Mononuclear cell (primary cell): Measurements from ENCODE around the gene SLC34A1. TPM values are rescaled to one million over a fixed set of nuclear protein-coding genes. Genes with fewer than 3 reads are reported as not detected.
A peak's percentile ranks its signal among the peaks of the same experiment; 100 is the strongest.
"Not testable (repeated sequence)": the region's sequence is repeated elsewhere in the genome, so short reads cannot be mapped to it uniquely, and the experiment has no call there.

Source experiments
- H3K27me3 ChIP-seq: 2 replicates; pipeline ENCODE4 v1.6.0; 2011; ENCODE audit warnings: low read length, control low read depth; ENCODE audit not compliant: insufficient read depth
- H3K4me1 ChIP-seq: 2 replicates; pipeline ENCODE4 v1.5.1; 2011; ENCODE audit warnings: mild to moderate bottlenecking, low read length, control low read depth; ENCODE audit not compliant: insufficient read depth
- H3K4me3 ChIP-seq: 2 replicates; pipeline ENCODE4 v1.5.1; 2011; ENCODE audit warnings: mild to moderate bottlenecking, low read length, moderate library complexity
- H3K9me3 ChIP-seq: 2 replicates; pipeline ENCODE4 v1.5.1; 2011; ENCODE audit warnings: low read depth, mild to moderate bottlenecking, control low read depth, low read length
- total RNA-seq: library from RNA; depleted of rRNA; stranded (reverse); fragments of >200 nt; gene quantifications from one replicate; pipeline ENCODE4 v1.2.3, GENCODE V29; 2012

The SLC34A1 gene
- total RNA-seq, 1 donor, result 0.21 TPM

- Histone ChIP-seq H3K4me3 (no peak overlapping the region), H3K9me3 (no peaks in the 10 kb centered on the region), H3K27me3 (peaks cover 44% of the 10 kb centered on the region), H3K4me1 (peaks cover 49% of the 10 kb centered on the region)
These were observed 18.2 kb downstream of the SLC34A1 start for GRCh38 chr5:177402271-177403043.

DNA sequence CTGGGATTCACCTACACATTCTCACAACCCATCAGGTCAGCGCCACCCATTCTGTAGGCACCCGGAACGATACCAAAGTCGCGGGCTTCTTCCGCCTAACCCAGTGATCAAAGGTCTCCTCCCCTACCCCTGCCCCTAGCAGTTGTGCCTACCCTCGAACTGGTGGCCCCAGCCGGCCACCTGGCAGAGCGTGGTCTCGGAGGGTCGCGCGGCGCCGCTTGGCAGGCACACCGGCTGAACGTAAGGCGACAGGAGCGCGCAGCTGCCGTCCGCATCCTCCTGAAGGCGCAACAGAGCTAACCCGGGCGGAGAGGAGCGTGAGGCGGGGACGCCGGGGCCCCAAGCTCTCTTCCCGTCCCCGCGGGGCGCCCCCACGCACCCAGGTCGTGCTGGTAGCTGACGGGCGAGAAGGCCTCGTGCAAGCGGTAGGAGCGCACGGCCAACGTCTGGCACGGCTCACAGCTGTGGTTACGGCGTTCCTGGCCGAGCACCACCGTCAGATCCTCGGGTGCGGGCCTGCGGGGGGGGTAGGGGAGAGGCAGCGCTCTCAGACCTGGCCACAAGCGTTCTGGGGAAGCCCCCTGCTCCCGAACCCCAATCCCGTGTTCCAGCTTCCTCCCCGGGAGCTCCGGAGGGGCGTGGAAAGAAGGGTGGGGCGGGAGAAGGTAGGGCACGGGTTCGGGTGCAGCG, 19.0 kb downstream of the SLC34A1 start:
- Histone ChIP-seq H3K9me3 (no peaks in the 10 kb centered on the region), H3K4me1 (peaks cover 49% of the 10 kb centered on the region), H3K27me3 (peaks cover 44% of the 10 kb centered on the region), H3K4me3 (no peak overlapping the region)

DNA sequence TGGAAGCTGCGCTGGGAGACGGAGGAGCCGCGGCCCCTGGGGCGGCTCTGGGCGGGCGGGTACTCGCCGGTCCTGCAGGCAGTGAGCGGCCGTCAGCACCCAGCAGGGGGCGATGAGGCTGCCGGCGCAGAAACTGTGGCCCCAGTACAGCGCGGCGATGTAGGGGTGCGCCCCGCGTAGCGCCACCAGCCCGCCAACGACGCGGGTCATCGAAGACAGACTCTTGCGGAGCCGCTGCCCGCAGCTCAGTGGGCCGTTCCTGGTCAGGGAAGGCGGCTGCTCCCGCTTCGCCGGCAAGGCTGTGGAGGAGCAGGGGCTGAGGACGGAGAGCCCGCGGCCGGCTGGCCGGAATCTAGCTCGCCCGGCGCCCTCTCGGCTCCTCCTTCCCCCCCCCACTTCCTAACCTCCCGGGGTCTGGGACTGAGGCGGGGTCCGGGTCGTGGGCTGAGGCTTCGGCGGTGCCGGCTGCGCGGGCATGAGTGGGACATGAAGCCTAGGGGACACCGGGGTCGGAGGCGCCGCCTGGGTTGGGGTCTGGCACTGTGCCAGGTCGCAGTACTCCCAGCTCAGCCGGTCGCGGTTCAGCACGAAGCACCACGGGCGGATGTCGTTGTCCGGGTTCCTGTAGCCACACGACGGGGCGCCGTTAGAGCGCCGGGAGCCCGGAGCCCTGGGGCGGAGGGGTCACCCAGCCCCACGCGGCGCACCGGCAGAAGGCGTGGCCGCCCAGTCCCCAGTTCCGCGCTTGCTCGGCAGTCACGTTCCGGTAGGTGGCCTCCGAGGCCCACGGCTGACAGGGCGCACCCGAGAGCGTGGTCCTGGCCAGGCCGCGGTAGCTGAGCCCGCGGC, 19.8 kb downstream of the SLC34A1 start:
- peaks cover 49% of the 10 kb centered on the region for H3K4me1 ChIP-seq
- H3K4me3 ChIP-seq, result peak overlapping the region; percentile 30
- H3K9me3 ChIP-seq, result no peaks in the 10 kb centered on the region
- H3K27me3 ChIP-seq, result peaks cover 44% of the 10 kb centered on the region

- Histone ChIP-seq H3K4me3 (no peak overlapping the region), H3K4me1 (peaks cover 49% of the 10 kb centered on the region), H3K27me3 (peaks cover 38% of the 10 kb centered on the region), H3K9me3 (no peaks in the 10 kb centered on the region)
These were observed 20.5 kb downstream of the SLC34A1 start for GRCh38 chr5:177404641-177405179.

DNA sequence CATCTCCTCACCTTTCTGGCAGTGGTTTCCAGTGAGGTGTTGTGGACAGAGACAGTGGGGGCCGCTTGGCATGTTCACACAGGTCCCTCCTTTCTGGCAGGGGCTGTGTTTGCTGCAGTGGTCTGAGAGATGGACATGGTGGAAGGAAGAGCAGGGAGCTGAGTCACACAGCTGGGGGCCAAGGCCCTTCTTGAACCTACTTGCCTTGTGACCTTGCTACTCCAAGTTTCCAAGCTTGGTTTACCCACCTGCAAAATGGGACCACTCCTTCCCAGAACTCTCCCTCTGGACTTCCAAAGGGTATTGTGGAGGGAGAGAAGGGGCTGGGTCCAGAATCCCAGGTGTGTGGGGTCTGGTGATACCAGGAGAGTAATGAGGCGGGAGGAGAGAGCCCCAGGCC, 21.1 kb downstream of the SLC34A1 start:
- no peak overlapping the region for H3K4me3 ChIP-seq
- no peaks in the 10 kb centered on the region for H3K9me3 ChIP-seq
- peaks cover 50% of the 10 kb centered on the region for H3K4me1 ChIP-seq
- H3K27me3 ChIP-seq, result peaks cover 33% of the 10 kb centered on the region

GRCh38 chr5:177405805-177406204, 21.6 kb downstream of the SLC34A1 start:
- H3K4me1 ChIP-seq, result peaks cover 55% of the 10 kb centered on the region
- H3K4me3 ChIP-seq, result no peak overlapping the region
- peaks cover 28% of the 10 kb centered on the region for H3K27me3 ChIP-seq
- H3K9me3 ChIP-seq, result no peaks in the 10 kb centered on the region

GRCh38 chr5:177409043-177409801, 25.0 kb downstream of the SLC34A1 start, which contains the start of gene F12:
Gene F12 (minus strand): TSS chr5:177409564. CDS start chr5:177409527, 37 bp downstream.
- H3K4me1 ChIP-seq, result peaks cover 50% of the 10 kb centered on the region
- no peaks in the 10 kb centered on the region for H3K27me3 ChIP-seq
- H3K9me3 ChIP-seq, result no peaks in the 10 kb centered on the region
- no peak within 1 kb of the TSS for H3K4me3 ChIP-seq

GRCh38 chr5:177410575-177410974, 26.3 kb downstream of the SLC34A1 start:
- Histone ChIP-seq H3K4me3 (no peak overlapping the region), H3K4me1 (peaks cover 42% of the 10 kb centered on the region), H3K27me3 (no peaks in the 10 kb centered on the region), H3K9me3 (no peaks in the 10 kb centered on the region)

DNA sequence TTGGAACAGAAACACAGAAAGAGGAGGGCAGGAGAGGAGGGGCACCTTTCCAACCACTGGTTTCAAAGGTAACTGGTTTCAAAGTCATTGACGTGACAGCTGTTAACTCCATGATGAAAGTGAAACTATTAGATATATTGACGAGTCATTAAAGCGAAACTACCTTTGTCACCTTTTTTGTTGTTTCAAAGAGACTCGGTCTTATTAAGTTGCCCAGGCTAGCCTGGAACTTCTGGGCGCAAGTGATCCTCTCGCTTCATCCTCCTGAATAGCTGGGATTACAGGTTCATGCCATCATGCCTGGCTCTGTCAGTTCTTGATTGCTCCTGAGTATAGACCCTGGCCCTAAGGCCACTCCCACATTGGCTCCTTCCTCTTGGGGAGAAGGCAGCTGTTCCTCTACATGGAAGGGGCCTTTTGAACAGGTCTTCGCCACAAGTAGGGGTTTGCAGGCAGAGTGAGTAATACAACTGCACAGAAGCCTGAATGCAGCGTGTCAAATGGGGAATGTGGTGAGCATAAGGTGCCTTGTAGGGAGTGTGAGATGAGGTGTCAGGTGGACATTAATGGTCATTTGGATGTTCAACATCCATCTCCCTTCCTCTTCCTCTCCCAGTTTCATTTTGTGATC, 28.5 kb downstream of the SLC34A1 start:
- H3K4me1 ChIP-seq, result peaks cover 48% of the 10 kb centered on the region
- H3K4me3 ChIP-seq, result no peak overlapping the region
- no peaks in the 10 kb centered on the region for H3K27me3 ChIP-seq
- H3K9me3 ChIP-seq, result no peaks in the 10 kb centered on the region

DNA sequence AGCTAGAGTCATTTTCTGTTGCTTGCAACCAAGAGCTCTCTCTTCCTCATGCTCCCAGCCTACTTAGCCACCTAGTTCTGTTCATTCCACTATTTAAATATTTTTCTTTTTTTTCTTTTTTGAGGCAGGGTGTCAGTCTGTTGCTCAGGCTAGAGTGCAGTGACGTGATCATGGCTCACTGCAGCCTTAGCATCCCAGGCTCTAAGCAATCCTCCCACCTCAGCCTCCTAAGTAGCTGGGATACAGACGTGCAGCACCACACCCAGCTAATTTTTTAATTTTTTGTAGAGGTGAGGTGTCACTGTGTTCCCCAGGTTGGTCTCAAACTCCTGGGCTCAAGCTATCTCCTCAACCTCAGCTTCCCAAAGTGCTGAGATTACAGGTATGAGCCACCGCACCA, 30.2 kb downstream of the SLC34A1 start:
- Histone ChIP-seq H3K4me1 (peaks cover 56% of the 10 kb centered on the region), H3K27me3 (no peaks in the 10 kb centered on the region), H3K9me3 (no peaks in the 10 kb centered on the region), H3K4me3 (no peak overlapping the region)

DNA sequence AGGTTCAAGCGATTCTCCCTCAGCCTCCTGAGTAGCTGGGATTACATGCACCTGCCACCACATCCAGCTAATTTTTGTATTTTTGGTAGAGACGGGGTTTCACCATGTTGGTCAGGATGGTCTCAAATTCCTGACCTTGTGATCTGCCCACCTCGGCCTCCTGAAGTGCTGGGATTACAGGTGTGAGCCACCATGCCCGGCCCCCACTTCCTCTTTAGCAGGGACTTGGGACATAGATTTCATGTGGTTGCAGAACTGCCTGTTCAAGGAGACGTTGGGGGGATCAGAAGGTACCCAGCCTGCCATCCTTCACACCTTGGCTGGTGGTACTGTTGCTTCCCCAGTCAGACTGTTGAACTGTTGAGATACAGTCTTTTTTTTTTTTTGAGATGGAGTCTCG, 32.8 kb downstream of the SLC34A1 start:
- not testable (repeated sequence) for H3K9me3 ChIP-seq, H3K27me3 ChIP-seq, H3K4me3 ChIP-seq
- peaks cover 52% of the 10 kb centered on the region for H3K4me1 ChIP-seq

DNA sequence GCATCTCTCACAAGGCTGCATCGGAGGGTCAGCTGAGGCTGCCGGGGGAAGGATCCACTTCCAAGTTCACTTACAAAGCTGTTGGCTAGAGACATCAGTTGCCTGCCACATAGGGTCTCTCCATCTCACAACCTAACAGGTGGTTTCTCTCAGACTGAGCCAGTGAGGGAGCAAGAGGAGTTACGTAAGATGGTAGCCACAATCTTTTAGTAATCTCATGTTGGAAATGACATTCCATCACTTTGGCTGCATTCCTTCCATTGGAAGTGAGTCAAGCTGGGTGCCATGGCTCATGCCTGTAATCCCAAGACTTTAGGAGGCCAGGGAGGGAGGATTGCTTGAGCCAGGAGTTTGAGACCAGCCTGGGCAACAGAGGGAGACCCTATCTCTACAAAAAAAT, 34.8 kb downstream of the SLC34A1 start:
- Histone ChIP-seq H3K4me1 (peaks cover 40% of the 10 kb centered on the region), H3K27me3 (no peaks in the 10 kb centered on the region), H3K4me3 (no peak overlapping the region), H3K9me3 (no peaks in the 10 kb centered on the region)

GRCh38 chr5:177420472-177420871, 36.2 kb downstream of the SLC34A1 start:
- H3K4me3 ChIP-seq, H3K27me3 ChIP-seq, H3K9me3 ChIP-seq: not testable (repeated sequence)
- H3K4me1 ChIP-seq, result peaks cover 44% of the 10 kb centered on the region
